GM12874 (cell line): ENCODE data around the gene PDE11A.

ENCODE experiments used
- CTCF ChIP-seq: IDR thresholded peaks from 2 replicates; pipeline ENCODE4 v1.5.1; 2011; ENCODE audit warnings: low read depth, mild to moderate bottlenecking, control low read depth, low read length, moderate library complexity; ENCODE audit not compliant: insufficient read depth

The PDE11A gene

GRCh38 chr2:177874686-177875085 is 197.9 kb downstream of the PDE11A start:
- no peak for TF ChIP-seq CTCF

DNA sequence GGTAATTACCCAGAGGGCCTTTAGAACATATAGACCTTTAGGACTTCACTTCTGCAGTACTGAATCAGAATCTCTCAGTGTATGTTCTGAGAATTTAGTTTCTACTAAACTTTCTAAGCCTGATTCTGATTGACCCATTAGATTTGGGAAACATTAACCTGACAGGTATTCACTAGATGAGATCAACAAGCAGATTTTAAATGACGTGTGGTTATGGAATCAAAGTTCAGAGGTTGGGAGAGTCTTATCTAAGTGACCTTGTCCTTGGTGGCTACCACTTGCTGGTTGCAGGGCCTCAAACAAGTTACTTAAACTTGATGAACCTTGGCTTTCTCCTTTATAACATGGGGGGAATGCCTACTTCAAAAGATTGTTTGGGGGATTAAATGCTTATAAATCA is 198.7 kb downstream of the PDE11A start:
- TF ChIP-seq CTCF: no peak

DNA sequence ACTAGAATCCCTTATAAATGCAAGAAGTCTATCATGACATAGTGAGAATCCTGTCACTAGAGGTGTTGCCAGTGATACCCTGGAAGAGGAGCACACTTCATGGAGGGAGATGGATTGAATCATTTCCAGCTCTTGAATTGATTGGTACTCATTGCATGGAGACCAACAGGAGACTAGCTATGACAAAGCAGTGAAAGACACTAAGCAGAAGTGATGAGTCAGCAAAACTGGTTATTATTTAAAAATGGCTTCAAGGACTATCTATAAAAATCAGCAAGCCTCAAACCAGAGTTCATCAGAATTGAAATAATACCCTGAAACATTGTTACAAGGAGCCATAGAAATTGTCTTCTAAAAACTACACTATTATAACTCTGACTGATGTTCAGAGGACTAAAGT is 200.3 kb downstream of the PDE11A start:
- TF ChIP-seq CTCF: no peak

- TF ChIP-seq CTCF: no peak
Observed at GRCh38 chr2:177869912-177870311, 202.7 kb downstream of the PDE11A start.

DNA sequence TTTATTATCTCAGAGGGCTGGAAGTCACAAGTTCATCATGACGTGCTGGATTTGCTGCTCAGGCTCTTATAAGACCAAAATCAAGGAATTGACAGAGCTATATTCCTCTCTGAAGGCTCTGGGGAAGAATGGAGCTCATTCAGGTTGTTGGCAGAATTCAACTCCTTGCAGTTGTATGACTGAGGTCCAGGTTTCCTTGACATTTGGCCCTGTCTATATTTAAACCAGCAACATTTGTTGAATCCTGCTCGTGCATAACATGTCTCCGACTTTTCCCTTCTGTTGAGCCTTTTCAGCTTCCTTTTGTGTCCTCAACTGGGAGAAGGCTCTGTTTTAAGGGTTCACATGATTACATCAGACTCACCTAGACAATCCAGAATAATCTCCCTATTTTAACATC is 203.4 kb downstream of the PDE11A start:
- TF ChIP-seq CTCF: no peak

DNA sequence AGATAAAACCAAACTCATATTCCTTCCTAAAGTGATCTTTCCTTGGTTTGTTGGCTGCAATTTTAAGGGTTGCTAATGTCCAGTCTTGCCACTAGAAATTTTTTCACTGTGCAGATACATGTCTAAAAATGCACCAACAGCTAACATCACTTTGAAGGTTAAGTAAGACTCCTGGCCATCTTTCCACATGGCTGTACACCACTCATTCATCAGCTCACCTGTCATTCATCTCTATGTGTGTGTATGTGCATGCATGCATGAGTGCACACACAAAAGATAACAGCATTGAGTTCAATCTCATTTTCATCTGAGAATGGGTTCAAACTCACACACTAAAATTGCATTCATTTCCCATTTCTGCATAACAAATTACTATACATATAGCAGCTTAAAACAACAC is 203.8 kb downstream of the PDE11A start:
- TF ChIP-seq CTCF: no peak

DNA sequence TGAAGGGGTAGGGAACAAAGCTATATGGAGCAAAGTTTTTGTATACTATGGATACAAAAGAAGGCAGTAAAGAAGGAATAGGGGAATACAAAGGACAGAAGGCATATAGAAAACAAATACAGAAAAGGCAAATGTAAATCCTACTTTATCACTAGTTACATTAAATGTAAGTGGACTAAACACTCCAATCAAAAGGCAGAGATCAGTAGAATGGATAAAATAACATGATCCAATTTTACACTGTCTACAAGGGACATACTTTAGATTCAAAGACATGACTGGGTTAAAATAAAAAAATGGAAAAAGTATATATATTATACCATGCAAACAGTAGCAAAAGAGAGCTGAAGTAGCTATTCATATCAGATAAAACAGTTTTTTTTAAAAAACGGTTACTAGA is 215.0 kb downstream of the PDE11A start:
- no peak for TF ChIP-seq CTCF

- TF ChIP-seq CTCF: no peak
Observed at GRCh38 chr2:177852389-177852788, 220.2 kb downstream of the PDE11A start.
